B cell (primary cell): ENCODE results near the gene CRYBG2.

ENCODE experiments used
- EZH2 ChIP-seq: IDR thresholded peaks from 2 replicates; pipeline ENCODE4 v1.6.1; 2012; ENCODE audit warnings: borderline replicate concordance, low read depth, mild to moderate bottlenecking, moderate library complexity, low read length; ENCODE audit not compliant: insufficient read depth, poor library complexity, severe bottlenecking
- TF ChIP-seq, protein P1 (sequence below): fragments of 200-600 bp; IDR thresholded peaks from one replicate; pipeline ENCODE4 v1.8.0; 2022; ENCODE audit warnings: antibody characterized with exemption, mild to moderate bottlenecking

GRCh38 chr1:26315874-26316850 is 37.8 kb downstream of the CRYBG2 start:
- TF ChIP-seq, protein P1, sequence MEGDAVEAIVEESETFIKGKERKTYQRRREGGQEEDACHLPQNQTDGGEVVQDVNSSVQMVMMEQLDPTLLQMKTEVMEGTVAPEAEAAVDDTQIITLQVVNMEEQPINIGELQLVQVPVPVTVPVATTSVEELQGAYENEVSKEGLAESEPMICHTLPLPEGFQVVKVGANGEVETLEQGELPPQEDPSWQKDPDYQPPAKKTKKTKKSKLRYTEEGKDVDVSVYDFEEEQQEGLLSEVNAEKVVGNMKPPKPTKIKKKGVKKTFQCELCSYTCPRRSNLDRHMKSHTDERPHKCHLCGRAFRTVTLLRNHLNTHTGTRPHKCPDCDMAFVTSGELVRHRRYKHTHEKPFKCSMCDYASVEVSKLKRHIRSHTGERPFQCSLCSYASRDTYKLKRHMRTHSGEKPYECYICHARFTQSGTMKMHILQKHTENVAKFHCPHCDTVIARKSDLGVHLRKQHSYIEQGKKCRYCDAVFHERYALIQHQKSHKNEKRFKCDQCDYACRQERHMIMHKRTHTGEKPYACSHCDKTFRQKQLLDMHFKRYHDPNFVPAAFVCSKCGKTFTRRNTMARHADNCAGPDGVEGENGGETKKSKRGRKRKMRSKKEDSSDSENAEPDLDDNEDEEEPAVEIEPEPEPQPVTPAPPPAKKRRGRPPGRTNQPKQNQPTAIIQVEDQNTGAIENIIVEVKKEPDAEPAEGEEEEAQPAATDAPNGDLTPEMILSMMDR: no peak
- TF ChIP-seq EZH2: no peak
